Adipocyte (in vitro differentiated cells): ENCODE results near the gene KCNJ4.
"Not testable (repeated sequence)": the region's sequence is repeated elsewhere in the genome, so short reads cannot be mapped to it uniquely, and the experiment has no call there.

Experiments used
- DNase-seq: peaks from one replicate; pipeline ENCODE4 v3.0.0-alpha.2; 2015; ENCODE audit warnings: low read depth
- H3K27me3 ChIP-seq: replicated peaks from 2 replicates; pipeline ENCODE4 v1.7.0; 2013; ENCODE audit warnings: mild to moderate bottlenecking, low read length, moderate library complexity; ENCODE audit not compliant: control insufficient read depth, insufficient read depth
- H3K36me3 ChIP-seq: 2 replicates; pipeline ENCODE4 v1.7.0; 2013; ENCODE audit warnings: low read length, mild to moderate bottlenecking, moderate library complexity; ENCODE audit not compliant: control insufficient read depth, insufficient read depth, severe bottlenecking
- H3K4me1 ChIP-seq: 2 replicates; pipeline ENCODE4 v1.7.0; 2013; ENCODE audit warnings: mild to moderate bottlenecking, low read length, moderate library complexity; ENCODE audit not compliant: control insufficient read depth, insufficient read depth
- H3K4me3 ChIP-seq: 2 replicates; pipeline ENCODE4 v1.7.0; 2013; ENCODE audit warnings: mild to moderate bottlenecking, low read length, moderate library complexity
- H3K9ac ChIP-seq: 2 replicates; pipeline ENCODE4 v1.7.0; 2013; ENCODE audit warnings: mild to moderate bottlenecking, low read length, moderate library complexity
- H3K9me3 ChIP-seq: 2 replicates; pipeline ENCODE4 v1.7.0; 2013; ENCODE audit warnings: mild to moderate bottlenecking, low read length, moderate library complexity; ENCODE audit not compliant: control insufficient read depth

Gene KCNJ4

GRCh38 chr22:38398609-38399461 is 56.2 kb downstream of the KCNJ4 start:
- peak overlapping the region; percentile 83 for H3K9ac ChIP-seq

DNA sequence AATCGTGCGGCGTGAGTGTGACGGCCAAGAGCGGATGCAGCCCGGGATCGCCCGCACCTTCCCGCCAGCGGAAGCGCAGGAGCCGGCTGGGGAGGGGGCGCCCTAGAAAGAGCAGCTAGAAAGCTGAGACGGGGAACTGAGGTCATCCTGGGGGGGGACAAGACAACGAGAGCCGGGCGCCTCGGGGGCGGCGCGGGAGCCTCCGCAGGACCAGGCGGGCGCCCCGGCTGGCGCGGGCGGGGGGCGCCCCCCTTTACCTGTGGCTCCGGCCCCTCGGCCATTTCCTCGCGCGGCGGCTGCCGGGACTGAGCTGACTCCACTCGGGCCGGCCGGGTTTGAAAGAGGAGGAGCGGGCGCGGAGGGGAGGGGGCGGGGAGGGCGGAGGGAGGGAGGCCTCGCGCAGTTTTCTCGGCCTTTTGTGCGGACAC is 56.8 kb downstream of the KCNJ4 start:
- H3K9me3 ChIP-seq, H3K27me3 ChIP-seq, H3K36me3 ChIP-seq: not testable (repeated sequence)
- Histone ChIP-seq H3K9ac (peak overlapping the region; percentile 72), H3K4me1 (peaks cover 21% of the 10 kb centered on the region), H3K4me3 (peak overlapping the region; percentile 81)
- peak; percentile 80 for DNase-seq

More at GRCh38 chr22:38398609-38399461, 56.2 kb downstream of the KCNJ4 start:
- DNase-seq = peak; percentile 93
- peak overlapping the region; percentile 85 for H3K4me3 ChIP-seq
- no peaks in the 10 kb centered on the region for H3K9me3 ChIP-seq
- peaks cover 21% of the 10 kb centered on the region for H3K4me1 ChIP-seq
- H3K36me3 ChIP-seq = no peaks in the 10 kb centered on the region
- peaks cover 14% of the 10 kb centered on the region for H3K27me3 ChIP-seq

DNA sequence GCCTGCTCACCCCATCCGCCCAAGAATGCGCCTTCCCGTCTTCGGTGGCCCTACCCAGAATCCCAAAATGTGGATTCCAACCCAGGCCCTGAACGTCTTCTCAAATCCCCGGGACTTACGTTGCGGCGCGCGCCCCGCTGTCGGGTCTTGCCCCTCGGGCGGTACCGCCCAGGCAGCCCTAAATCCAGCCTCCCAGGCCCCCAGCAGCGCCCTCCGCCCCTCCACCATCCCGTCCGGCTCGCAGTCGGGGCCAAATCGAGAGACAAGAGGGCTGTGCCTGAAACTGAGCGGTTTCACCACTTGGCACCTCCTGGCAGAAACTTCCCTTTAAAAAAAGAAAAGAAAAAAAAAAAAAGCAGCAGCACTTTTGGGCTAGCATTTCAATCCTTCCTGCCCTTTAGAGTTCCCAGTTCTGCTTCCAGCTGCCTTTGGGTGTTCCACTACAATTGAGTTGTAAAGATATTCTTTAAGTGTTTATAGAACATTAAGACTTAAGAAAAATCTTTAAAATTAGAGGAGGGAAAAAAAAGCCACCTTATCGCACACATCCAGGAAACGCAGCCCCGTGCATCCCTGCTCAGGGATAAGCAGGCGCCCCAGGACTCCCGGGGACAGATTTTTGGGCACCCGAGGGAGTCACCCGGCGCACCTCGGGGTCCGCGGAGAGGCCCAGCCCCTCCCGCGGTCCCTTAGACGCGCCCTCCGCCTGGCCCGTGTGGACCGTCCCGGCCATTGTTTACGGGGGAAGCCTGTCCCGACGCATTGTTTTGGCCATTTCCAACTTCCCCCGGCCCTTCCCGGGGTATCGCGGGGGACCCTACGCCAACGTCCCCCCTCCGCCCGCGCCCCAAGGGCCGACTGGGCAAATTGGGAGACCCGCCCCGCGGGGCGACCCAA is 57.6 kb downstream of the KCNJ4 start:
- H3K4me1 ChIP-seq = peaks cover 21% of the 10 kb centered on the region
- H3K4me3 ChIP-seq = peak overlapping the region; percentile 81
- H3K9ac ChIP-seq = peak overlapping the region; percentile 84
- H3K9me3 ChIP-seq = no peaks in the 10 kb centered on the region
- peak; percentile 62 for DNase-seq
- H3K36me3 ChIP-seq = no peaks in the 10 kb centered on the region
- peaks cover 4% of the 10 kb centered on the region for H3K27me3 ChIP-seq

- Histone ChIP-seq H3K9ac (peak overlapping the region; percentile 84), H3K4me3 (peak overlapping the region; percentile 81), H3K4me1 (peaks cover 21% of the 10 kb centered on the region)
- H3K9me3 ChIP-seq, H3K27me3 ChIP-seq, H3K36me3 ChIP-seq, DNase-seq: not testable (repeated sequence)
These were observed 58.4 kb downstream of the KCNJ4 start for GRCh38 chr22:38396440-38397069.

GRCh38 chr22:38395944-38396343 is 59.1 kb downstream of the KCNJ4 start:
- not testable (repeated sequence) for H3K4me3 ChIP-seq, H3K9ac ChIP-seq, H3K9me3 ChIP-seq, H3K27me3 ChIP-seq, H3K36me3 ChIP-seq
- peaks cover 16% of the 10 kb centered on the region for H3K4me1 ChIP-seq
- DNase-seq = peak; percentile 14

DNA sequence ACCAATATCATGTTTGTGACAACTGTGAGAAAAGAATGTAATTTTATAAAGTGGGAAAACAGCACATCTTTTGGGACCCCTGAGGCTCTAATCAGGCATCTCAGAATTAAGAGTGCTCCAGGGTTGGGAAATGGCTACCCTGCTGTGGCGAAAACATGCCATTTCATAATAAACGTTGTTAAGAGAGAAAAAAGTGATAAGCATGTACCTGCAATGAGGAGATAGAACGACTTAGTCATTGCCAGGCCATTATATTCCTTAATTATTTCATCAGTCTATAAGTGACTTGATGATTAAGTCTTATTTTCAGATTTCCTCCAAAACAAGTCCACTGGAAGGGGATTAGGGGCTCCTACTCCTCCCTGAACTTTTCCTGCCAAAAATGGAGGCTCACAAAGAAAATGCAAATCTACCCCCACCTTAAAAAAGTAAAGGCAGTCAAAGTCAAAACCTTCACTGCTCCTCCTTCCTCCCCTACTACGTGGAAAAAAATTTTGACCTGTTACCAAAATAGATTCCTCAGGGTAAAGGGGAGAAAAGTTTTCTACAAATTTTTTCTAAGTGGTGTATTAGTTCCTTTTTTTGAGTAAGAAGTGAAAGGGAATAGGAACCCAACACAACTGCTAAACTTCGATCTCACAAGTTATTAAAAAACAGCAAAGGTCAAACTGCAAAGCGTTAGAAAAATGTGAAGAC is 59.9 kb downstream of the KCNJ4 start:
- Histone ChIP-seq H3K4me3 (peak overlapping the region; percentile 33), H3K4me1 (peaks cover 12% of the 10 kb centered on the region)
- H3K9ac ChIP-seq, H3K27me3 ChIP-seq, H3K36me3 ChIP-seq, DNase-seq, H3K9me3 ChIP-seq: not testable (repeated sequence)

DNA sequence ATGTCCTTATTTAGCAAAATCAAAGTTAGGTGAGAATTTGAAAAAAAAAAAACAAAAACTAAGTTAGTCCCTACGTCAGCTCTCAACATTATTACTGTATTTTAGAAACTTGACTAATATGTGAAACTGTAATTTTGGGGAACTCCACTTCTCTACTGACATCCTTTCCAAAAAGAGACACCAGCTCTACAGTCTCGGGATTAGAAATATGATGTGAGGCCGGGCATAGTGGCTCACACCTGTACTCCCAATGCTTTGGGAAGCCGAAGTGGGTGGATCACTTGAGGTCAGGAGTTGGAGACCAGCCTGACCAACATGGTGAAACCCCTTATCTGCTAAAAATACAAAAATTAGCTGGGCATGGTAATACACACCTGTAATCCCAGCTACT is 65.6 kb downstream of the KCNJ4 start:
- H3K36me3 ChIP-seq, DNase-seq, H3K9ac ChIP-seq, H3K27me3 ChIP-seq, H3K4me3 ChIP-seq, H3K4me1 ChIP-seq, H3K9me3 ChIP-seq: not testable (repeated sequence)

DNA sequence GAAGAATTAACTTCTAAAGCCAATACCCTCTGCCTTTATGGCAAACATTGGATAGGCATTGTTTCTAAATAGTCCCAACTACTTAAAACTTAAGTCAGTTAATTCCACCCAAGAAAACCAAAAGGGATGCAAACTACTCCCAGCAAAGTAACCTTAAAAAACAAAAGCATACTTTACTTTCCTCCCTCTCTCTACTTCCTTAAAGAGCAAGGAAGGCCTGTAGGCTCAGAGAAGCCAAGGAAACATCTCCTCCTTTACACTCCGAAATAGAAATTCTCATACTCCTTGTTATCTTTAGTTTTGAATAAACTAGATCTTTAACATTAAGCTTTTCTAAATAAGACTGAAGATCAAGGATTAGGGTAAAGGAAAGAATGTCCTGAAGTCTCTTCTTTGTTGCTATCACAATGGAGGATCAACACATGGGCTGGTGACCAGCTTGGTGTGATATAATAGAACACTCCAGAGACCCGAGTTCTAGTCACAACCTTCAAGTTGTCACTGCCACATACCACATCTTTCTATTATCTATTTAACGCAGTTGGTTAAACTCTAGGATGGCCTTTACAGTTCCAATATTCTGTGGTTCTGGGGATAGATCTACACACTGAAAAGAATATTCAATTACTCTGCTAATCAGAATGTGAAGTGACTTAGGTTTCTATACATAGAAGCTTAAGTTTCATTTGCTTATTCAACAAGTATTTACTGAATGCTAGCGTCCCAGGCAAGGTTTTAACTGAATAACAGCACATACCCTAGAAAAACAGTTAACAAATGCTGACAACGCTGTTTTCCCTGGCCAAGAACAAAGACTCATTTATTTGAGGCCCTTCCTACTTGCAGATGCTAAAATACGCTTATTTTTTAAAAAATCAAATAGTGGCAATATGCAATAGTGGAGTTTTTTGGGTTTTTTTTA is 66.2 kb downstream of the KCNJ4 start:
- H3K9ac ChIP-seq, H3K4me3 ChIP-seq, DNase-seq, H3K4me1 ChIP-seq, H3K9me3 ChIP-seq, H3K27me3 ChIP-seq, H3K36me3 ChIP-seq: not testable (repeated sequence)

DNA sequence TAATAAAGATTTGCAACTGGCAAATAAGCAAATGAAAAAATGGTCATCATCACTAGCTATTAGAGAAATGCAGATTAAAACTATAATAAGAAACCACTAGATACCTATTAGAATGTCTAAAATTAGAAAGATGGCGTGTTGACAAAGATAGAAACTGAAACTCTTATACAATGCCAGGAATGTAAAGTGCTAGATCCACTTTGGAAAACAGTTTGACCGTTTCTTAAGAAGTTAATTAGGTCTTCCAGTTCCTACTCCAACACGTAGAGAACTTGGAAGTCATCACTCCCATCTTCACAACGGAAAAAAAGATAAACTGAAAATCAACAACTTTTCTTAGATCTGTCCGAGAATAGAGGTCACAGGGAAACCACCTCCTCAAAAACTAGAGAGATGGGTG is 68.1 kb downstream of the KCNJ4 start:
- not testable (repeated sequence) for H3K4me3 ChIP-seq, H3K9ac ChIP-seq, H3K36me3 ChIP-seq, H3K4me1 ChIP-seq, H3K9me3 ChIP-seq, H3K27me3 ChIP-seq, DNase-seq

DNA sequence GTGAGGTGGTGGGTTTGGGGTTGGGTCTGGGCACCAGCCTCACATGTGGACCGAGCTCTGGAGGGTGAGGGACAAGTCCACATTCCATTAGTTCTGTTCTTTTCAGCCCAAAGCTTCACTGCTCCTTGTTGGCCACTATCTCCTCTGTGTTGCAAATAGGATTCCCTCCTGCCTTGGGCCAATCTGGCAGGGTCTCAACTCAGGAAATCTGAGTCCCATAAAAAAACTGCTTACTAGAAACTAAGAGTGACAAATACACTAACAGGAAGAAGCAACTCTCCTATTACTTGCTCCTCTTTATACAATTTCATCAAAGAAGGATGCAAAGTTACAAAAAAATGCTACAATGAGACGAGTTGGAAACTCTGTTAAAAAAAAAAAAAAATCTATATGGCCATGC is 71.6 kb downstream of the KCNJ4 start:
- no peak overlapping the region for H3K4me3 ChIP-seq
- DNase-seq = peak; percentile 15

More for the DNA sequence above, 71.6 kb downstream of the KCNJ4 start:
- H3K9me3 ChIP-seq = no peaks in the 10 kb centered on the region
- H3K9ac ChIP-seq = no peak overlapping the region
- no peaks in the 10 kb centered on the region for H3K27me3 ChIP-seq
- H3K4me1 ChIP-seq = no peaks in the 10 kb centered on the region
- H3K36me3 ChIP-seq = peaks cover 4% of the 10 kb centered on the region
